HG02763 (cell line): ENCODE measurements around the gene ZC3H11A.
A peak's percentile ranks its signal among the peaks of the same experiment; 100 is the strongest.
"Not testable (repeated sequence)": the region's sequence is repeated elsewhere in the genome, so short reads cannot be mapped to it uniquely, and the experiment has no call there.

Source experiments
- ATAC-seq: cut with Tn5 transposase; IDR thresholded peaks from one replicate; pipeline ENCODE4 v1.9.1; 2021; ENCODE audit warnings: mild to moderate bottlenecking, moderate library complexity; ENCODE audit not compliant: unreplicated experiment

ZC3H11A gene

GRCh38 chr1:203795441-203796235 is at the start of gene ZC3H11A, which contains the start of gene ZBED6:
Gene ZC3H11A (plus strand): TSS chr1:203795623. CDS start chr1:203817071, 21,448 bp downstream.
Gene ZBED6 (plus strand): TSS chr1:203795623. CDS start chr1:203797523, 1,900 bp downstream.
- ATAC-seq, result peak; percentile 98

- no peak for ATAC-seq
These were observed 49.1 kb upstream of the ZC3H11A start for GRCh38 chr1:203746281-203746680.

- no peak for ATAC-seq
These were observed 44.4 kb upstream of the ZC3H11A start for GRCh38 chr1:203751051-203751450.

- not testable (repeated sequence) for ATAC-seq
These were observed 43.6 kb upstream of the ZC3H11A start for GRCh38 chr1:203751618-203752361.

- ATAC-seq, result peak; percentile 64
These were observed 41.0 kb upstream of the ZC3H11A start for GRCh38 chr1:203754455-203754864.

GRCh38 chr1:203756036-203756435 is 39.4 kb upstream of the ZC3H11A start:
- ATAC-seq, result no peak

GRCh38 chr1:203758749-203759148 is 36.7 kb upstream of the ZC3H11A start:
- ATAC-seq, result not testable (repeated sequence)

GRCh38 chr1:203760506-203760905 is 34.9 kb upstream of the ZC3H11A start:
- ATAC-seq, result no peak

GRCh38 chr1:203761958-203762357 is 33.5 kb upstream of the ZC3H11A start:
- ATAC-seq, result not testable (repeated sequence)

GRCh38 chr1:203763505-203763904 is 31.9 kb upstream of the ZC3H11A start:
- no peak for ATAC-seq

- ATAC-seq, result no peak
These were observed 31.1 kb upstream of the ZC3H11A start for GRCh38 chr1:203764105-203765028.

- peak; percentile 48 for ATAC-seq
These were observed 30.2 kb upstream of the ZC3H11A start, which contains the start of gene LAX1 for GRCh38 chr1:203765029-203765837. Gene LAX1 (plus strand): TSS chr1:203765183. CDS start chr1:203765566, 383 bp downstream.

- ATAC-seq, result no peak
These were observed 27.2 kb upstream of the ZC3H11A start for GRCh38 chr1:203768256-203768655.

GRCh38 chr1:203769505-203770343 is 25.7 kb upstream of the ZC3H11A start:
- no peak for ATAC-seq

- ATAC-seq, result no peak
These were observed 23.5 kb upstream of the ZC3H11A start for GRCh38 chr1:203771901-203772301.

- ATAC-seq, result no peak
These were observed 22.6 kb upstream of the ZC3H11A start for GRCh38 chr1:203772836-203773235.

GRCh38 chr1:203776636-203777035 is 18.8 kb upstream of the ZC3H11A start:
- no peak for ATAC-seq

GRCh38 chr1:203777596-203777995 is 17.8 kb upstream of the ZC3H11A start:
- ATAC-seq, result no peak

GRCh38 chr1:203778146-203778545 is 17.3 kb upstream of the ZC3H11A start:
- ATAC-seq, result no peak
